Left lobe of liver (tissue), 2 donors: ENCODE data around the gene FILIP1. TPM values are rescaled to one million over a fixed set of nuclear protein-coding genes. Genes with fewer than 3 reads are reported as not detected.

ENCODE experiments used
- ATAC-seq: fragments of 200-7000 bp; cut with Tn5 transposase; one replicate; pipeline ENCODE4 v1.9.1; 2020; ENCODE audit warnings: mild to moderate bottlenecking, moderate library complexity
- DNase-seq: peaks from one replicate; pipeline ENCODE4 v3.0.0-alpha.2; 2020; ENCODE audit warnings: low spot score
- total RNA-seq: library from RNA; stranded (reverse); gene quantifications from one replicate; pipeline ENCODE4 v1.2.1, GENCODE V29; 2021
- donor health status: DM: no; HTN: no; CAD: no; lungs with moderate emphysema.
- donor health status: DM: no; HTN: yes; CAD: no.

Gene FILIP1
- total RNA-seq, 1 donor from 2014 or later, result 1.1 TPM

GRCh38 chr6:75386050-75386770 is 107.4 kb downstream of the FILIP1 start:
- ATAC-seq, result no peak
- no peak for DNase-seq

- DNase-seq, result no peak
- no peak for ATAC-seq
Observed at GRCh38 chr6:75384116-75384515, 109.5 kb downstream of the FILIP1 start.

- DNase-seq (no peak), ATAC-seq (no peak)
Observed at GRCh38 chr6:75382634-75382900, 111.0 kb downstream of the FILIP1 start.

GRCh38 chr6:75381877-75382633 is 111.5 kb downstream of the FILIP1 start:
- ATAC-seq, result no peak
- DNase-seq, result no peak

- ATAC-seq, result no peak
- no peak for DNase-seq
Observed at GRCh38 chr6:75379536-75379935, 114.1 kb downstream of the FILIP1 start.

- DNase-seq, result no peak
Observed at GRCh38 chr6:75378101-75378500, 115.5 kb downstream of the FILIP1 start.

GRCh38 chr6:75377386-75377785 is 116.2 kb downstream of the FILIP1 start:
- no peak for ATAC-seq

More at GRCh38 chr6:75378101-75378500, 115.5 kb downstream of the FILIP1 start:
- ATAC-seq, result no peak

GRCh38 chr6:75376347-75377024 is 117.1 kb downstream of the FILIP1 start:
- no peak for DNase-seq
- ATAC-seq, result no peak

More at GRCh38 chr6:75377386-75377785, 116.2 kb downstream of the FILIP1 start:
- no peak for DNase-seq

GRCh38 chr6:75374961-75375400 is 118.6 kb downstream of the FILIP1 start:
- ATAC-seq (no peak), DNase-seq (no peak)

GRCh38 chr6:75372884-75373283 is 120.7 kb downstream of the FILIP1 start:
- ATAC-seq (no peak), DNase-seq (no peak)

GRCh38 chr6:75370011-75370410 is 123.6 kb downstream of the FILIP1 start:
- ATAC-seq (no peak), DNase-seq (no peak)

- ATAC-seq (no peak), DNase-seq (no peak)
Observed at GRCh38 chr6:75368864-75369402, 124.7 kb downstream of the FILIP1 start.

- DNase-seq, result no peak
Observed at GRCh38 chr6:75368151-75368779, 125.3 kb downstream of the FILIP1 start.

GRCh38 chr6:75363304-75363703 is 130.3 kb downstream of the FILIP1 start:
- DNase-seq (no peak), ATAC-seq (no peak)

More at GRCh38 chr6:75368151-75368779, 125.3 kb downstream of the FILIP1 start:
- no peak for ATAC-seq

GRCh38 chr6:75353644-75354043 is 140.0 kb downstream of the FILIP1 start:
- DNase-seq (no peak), ATAC-seq (no peak)

- ATAC-seq (no peak), DNase-seq (no peak)
Observed at GRCh38 chr6:75351570-75351969, 142.0 kb downstream of the FILIP1 start.

- ATAC-seq (no peak), DNase-seq (no peak)
Observed at GRCh38 chr6:75350808-75351207, 142.8 kb downstream of the FILIP1 start.

- DNase-seq (no peak), ATAC-seq (no peak)
Observed at GRCh38 chr6:75350156-75350555, 143.4 kb downstream of the FILIP1 start.

GRCh38 chr6:75349262-75349984 is 144.2 kb downstream of the FILIP1 start:
- ATAC-seq (peak; percentile 91), DNase-seq (peak; percentile 52)

GRCh38 chr6:75348882-75349261 is 144.7 kb downstream of the FILIP1 start:
- ATAC-seq, result peak; percentile 20
- no peak for DNase-seq
